Effector memory CD4-positive, alpha-beta T cell (primary cell): ENCODE results near the gene TEAD1.

ENCODE experiments used
- DNase-seq, 3 donors: peaks; one replicate each; pipeline ENCODE4 v3.0.0-alpha.2; 2020
- H3K27ac ChIP-seq: 2 replicates; pipeline ENCODE4 v1.7.0; 2013; ENCODE audit warnings: mild to moderate bottlenecking, low read length, moderate library complexity; ENCODE audit not compliant: insufficient read depth, poor library complexity, severe bottlenecking
- H3K27me3 ChIP-seq: replicated peaks from 2 replicates; pipeline ENCODE4 v1.7.0; 2013; ENCODE audit warnings: mild to moderate bottlenecking, low read length; ENCODE audit not compliant: insufficient read depth, control insufficient read depth, poor library complexity, severe bottlenecking
- H3K36me3 ChIP-seq: 2 replicates; pipeline ENCODE4 v1.7.0; 2013; ENCODE audit warnings: mild to moderate bottlenecking, low read length, moderate library complexity; ENCODE audit not compliant: control insufficient read depth, insufficient read depth
- H3K4me1 ChIP-seq: 2 replicates; pipeline ENCODE4 v1.7.0; 2013; ENCODE audit warnings: low read length, mild to moderate bottlenecking; ENCODE audit not compliant: control insufficient read depth, insufficient read depth, poor library complexity, severe bottlenecking
- H3K4me3 ChIP-seq: 2 replicates; pipeline ENCODE4 v1.7.0; 2013; ENCODE audit warnings: low read length, low read depth, mild to moderate bottlenecking; ENCODE audit not compliant: insufficient read depth, poor library complexity, severe bottlenecking
- H3K9me3 ChIP-seq: 2 replicates; pipeline ENCODE4 v1.7.0; 2013; ENCODE audit warnings: mild to moderate bottlenecking, low read length, moderate library complexity; ENCODE audit not compliant: control insufficient read depth

The TEAD1 gene

GRCh38 chr11:12938590-12939247 is 264.5 kb downstream of the TEAD1 start:
- Histone ChIP-seq H3K27me3 (no peaks in the 10 kb centered on the region), H3K4me1 (no peaks in the 10 kb centered on the region), H3K27ac (no peak overlapping the region), H3K36me3 (no peaks in the 10 kb centered on the region), H3K9me3 (no peaks in the 10 kb centered on the region), H3K4me3 (no peak overlapping the region)
- DNase-seq: no peak

- H3K9me3 ChIP-seq: no peaks in the 10 kb centered on the region
- no peak for DNase-seq
- no peak overlapping the region for H3K27ac ChIP-seq
- no peaks in the 10 kb centered on the region for H3K4me1 ChIP-seq
- no peaks in the 10 kb centered on the region for H3K27me3 ChIP-seq
- H3K4me3 ChIP-seq: no peak overlapping the region
- H3K36me3 ChIP-seq: no peaks in the 10 kb centered on the region
Observed at GRCh38 chr11:12941671-12942070, 267.4 kb downstream of the TEAD1 start.

- H3K4me3 ChIP-seq: no peak overlapping the region
Observed at GRCh38 chr11:12942157-12942556, 267.9 kb downstream of the TEAD1 start.

GRCh38 chr11:12943311-12943710 is 269.1 kb downstream of the TEAD1 start:
- Histone ChIP-seq H3K36me3 (no peaks in the 10 kb centered on the region), H3K27ac (no peak overlapping the region), H3K9me3 (no peaks in the 10 kb centered on the region), H3K27me3 (no peaks in the 10 kb centered on the region), H3K4me3 (no peak overlapping the region), H3K4me1 (no peaks in the 10 kb centered on the region)
- DNase-seq: no peak

More at GRCh38 chr11:12942157-12942556, 267.9 kb downstream of the TEAD1 start:
- H3K4me1 ChIP-seq: no peaks in the 10 kb centered on the region
- no peaks in the 10 kb centered on the region for H3K9me3 ChIP-seq
- no peak overlapping the region for H3K27ac ChIP-seq
- H3K36me3 ChIP-seq: no peaks in the 10 kb centered on the region
- no peaks in the 10 kb centered on the region for H3K27me3 ChIP-seq
- DNase-seq: no peak

GRCh38 chr11:12944889-12945288 is 270.7 kb downstream of the TEAD1 start:
- H3K27me3 ChIP-seq: no peaks in the 10 kb centered on the region
- H3K27ac ChIP-seq: no peak overlapping the region
- no peak for DNase-seq
- H3K36me3 ChIP-seq: no peaks in the 10 kb centered on the region
- H3K9me3 ChIP-seq: no peaks in the 10 kb centered on the region
- no peaks in the 10 kb centered on the region for H3K4me1 ChIP-seq
- no peak overlapping the region for H3K4me3 ChIP-seq

GRCh38 chr11:12949453-12949852 is 275.2 kb downstream of the TEAD1 start:
- DNase-seq: no peak
- no peaks in the 10 kb centered on the region for H3K9me3 ChIP-seq
- no peak overlapping the region for H3K4me3 ChIP-seq
- H3K27ac ChIP-seq: no peak overlapping the region
- H3K27me3 ChIP-seq: no peaks in the 10 kb centered on the region
- no peaks in the 10 kb centered on the region for H3K36me3 ChIP-seq
- no peaks in the 10 kb centered on the region for H3K4me1 ChIP-seq

GRCh38 chr11:12950670-12951069 is 276.4 kb downstream of the TEAD1 start:
- Histone ChIP-seq H3K4me1 (no peaks in the 10 kb centered on the region), H3K4me3 (no peak overlapping the region), H3K9me3 (no peaks in the 10 kb centered on the region), H3K27ac (no peak overlapping the region), H3K36me3 (no peaks in the 10 kb centered on the region), H3K27me3 (no peaks in the 10 kb centered on the region)
- no peak for DNase-seq

GRCh38 chr11:12951376-12951775 is 277.2 kb downstream of the TEAD1 start:
- Histone ChIP-seq H3K27ac (no peak overlapping the region), H3K4me1 (no peaks in the 10 kb centered on the region), H3K27me3 (no peaks in the 10 kb centered on the region), H3K36me3 (no peaks in the 10 kb centered on the region), H3K4me3 (no peak overlapping the region), H3K9me3 (no peaks in the 10 kb centered on the region)
- DNase-seq: no peak

GRCh38 chr11:12952094-12952493 is 277.9 kb downstream of the TEAD1 start:
- DNase-seq: no peak
- Histone ChIP-seq H3K36me3 (no peaks in the 10 kb centered on the region), H3K27ac (no peak overlapping the region)

GRCh38 chr11:12958986-12959385 is 284.8 kb downstream of the TEAD1 start:
- DNase-seq: no peak
- Histone ChIP-seq H3K27ac (no peak overlapping the region), H3K4me1 (no peaks in the 10 kb centered on the region), H3K4me3 (no peak overlapping the region), H3K36me3 (no peaks in the 10 kb centered on the region), H3K9me3 (no peaks in the 10 kb centered on the region), H3K27me3 (no peaks in the 10 kb centered on the region)

More at GRCh38 chr11:12952094-12952493, 277.9 kb downstream of the TEAD1 start:
- no peaks in the 10 kb centered on the region for H3K4me1 ChIP-seq
- no peaks in the 10 kb centered on the region for H3K9me3 ChIP-seq
- H3K4me3 ChIP-seq: no peak overlapping the region
- H3K27me3 ChIP-seq: no peaks in the 10 kb centered on the region
